ENCODE measurements around the gene PRKAB1.

The PRKAB1 gene

GRCh38 chr12:119664642-119665041, 3.3 kb upstream of the PRKAB1 start:
- no peak for DNase-seq

GRCh38 chr12:119665164-119665929, 2.6 kb upstream of the PRKAB1 start:
- DNase-seq = no peak

- DNase-seq = no peak
Observed at GRCh38 chr12:119666226-119666795, 1.6 kb upstream of the PRKAB1 start.

- no peak for DNase-seq
Observed at GRCh38 chr12:119666900-119667576, 895 bp upstream of the PRKAB1 start.

GRCh38 chr12:119668324-119668841, 450 bp downstream of the PRKAB1 start:
- no peak for DNase-seq

- no peak for DNase-seq
Observed at GRCh38 chr12:119669744-119670472, 2.0 kb downstream of the PRKAB1 start.

- no peak for DNase-seq
Observed at GRCh38 chr12:119671070-119671469, 3.1 kb downstream of the PRKAB1 start.

GRCh38 chr12:119672194-119672593, 4.3 kb downstream of the PRKAB1 start:
- DNase-seq = no peak

GRCh38 chr12:119673634-119674033, 5.7 kb downstream of the PRKAB1 start:
- no peak for DNase-seq

- DNase-seq = no peak
Observed at GRCh38 chr12:119674560-119674959, 6.6 kb downstream of the PRKAB1 start.

- DNase-seq = no peak
Observed at GRCh38 chr12:119676022-119676421, 8.1 kb downstream of the PRKAB1 start.

GRCh38 chr12:119676573-119676972, 8.6 kb downstream of the PRKAB1 start:
- DNase-seq = no peak

- no peak for DNase-seq
Observed at GRCh38 chr12:119678459-119678858, 10.5 kb downstream of the PRKAB1 start.

GRCh38 chr12:119679081-119679480, 11.1 kb downstream of the PRKAB1 start:
- no peak for DNase-seq

GRCh38 chr12:119679490-119679889, 11.6 kb downstream of the PRKAB1 start:
- DNase-seq = no peak

- DNase-seq = no peak
Observed at GRCh38 chr12:119681111-119681510, 13.2 kb downstream of the PRKAB1 start.

GRCh38 chr12:119681728-119682638, 14.1 kb downstream of the PRKAB1 start:
- DNase-seq = no peak

GRCh38 chr12:119682639-119683252, 14.8 kb downstream of the PRKAB1 start:
- DNase-seq = no peak

GRCh38 chr12:119683413-119683812, 15.5 kb downstream of the PRKAB1 start:
- DNase-seq = no peak

- DNase-seq = no peak
Observed at GRCh38 chr12:119683816-119684215, 15.9 kb downstream of the PRKAB1 start.

GRCh38 chr12:119684711-119685369, 16.9 kb downstream of the PRKAB1 start:
- DNase-seq = no peak
